HFF-Myc (cell line): ENCODE results near the gene C6orf89.

Experiments used
- DNase-seq: peaks from one replicate; pipeline ENCODE4 v3.0.0-alpha.2; 2011; ENCODE audit warnings: low read depth; ENCODE audit errors: extremely low read depth
- H3K4me3 ChIP-seq: replicated peaks from 2 replicates; pipeline ENCODE4 v1.5.1; 2011; ENCODE audit warnings: low read depth, mild to moderate bottlenecking, control low read depth, low read length
- TF ChIP-seq, protein P1 (sequence below): IDR thresholded peaks from 2 replicates; pipeline ENCODE4 v1.5.1; 2012; ENCODE audit warnings: mild to moderate bottlenecking, low read depth, low read length, control low read depth; ENCODE audit errors: missing control alignments

Gene C6orf89

DNA sequence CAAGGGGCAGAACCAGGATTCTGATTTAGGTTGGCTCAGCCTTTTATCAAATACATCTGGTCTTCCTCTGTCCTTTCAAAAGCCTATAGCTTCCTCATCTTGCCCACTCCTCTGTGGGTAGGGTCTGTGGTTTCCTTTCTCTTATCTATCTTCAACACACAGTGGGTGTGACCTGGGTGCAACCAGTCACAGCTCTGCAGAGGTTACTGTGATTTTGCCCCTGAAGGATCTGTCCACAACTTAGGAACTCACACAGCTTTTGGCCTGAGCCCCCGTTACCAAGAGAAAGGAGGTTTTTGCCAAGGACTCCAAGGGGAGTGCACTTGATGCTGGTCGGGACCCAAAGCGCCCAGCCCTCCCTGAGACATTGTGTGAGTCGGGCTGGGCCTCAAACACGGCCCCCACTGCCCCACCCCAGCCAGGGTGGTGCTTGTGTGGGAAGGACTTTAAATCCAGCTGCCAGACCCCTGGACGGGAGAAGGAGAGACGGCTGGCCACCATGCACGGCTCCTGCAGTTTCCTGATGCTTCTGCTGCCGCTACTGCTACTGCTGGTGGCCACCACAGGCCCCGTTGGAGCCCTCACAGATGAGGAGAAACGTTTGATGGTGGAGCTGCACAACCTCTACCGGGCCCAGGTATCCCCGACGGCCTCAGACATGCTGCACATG, 68.6 kb downstream of the C6orf89 start, which contains the start of gene PI16:
Gene PI16, plus strand, starts transcription at position 477 of the 670 bp plus-strand sequence. Its CDS starts 23 bp downstream, at position 500.
- DNase-seq: no peak
- TF ChIP-seq, protein P1, sequence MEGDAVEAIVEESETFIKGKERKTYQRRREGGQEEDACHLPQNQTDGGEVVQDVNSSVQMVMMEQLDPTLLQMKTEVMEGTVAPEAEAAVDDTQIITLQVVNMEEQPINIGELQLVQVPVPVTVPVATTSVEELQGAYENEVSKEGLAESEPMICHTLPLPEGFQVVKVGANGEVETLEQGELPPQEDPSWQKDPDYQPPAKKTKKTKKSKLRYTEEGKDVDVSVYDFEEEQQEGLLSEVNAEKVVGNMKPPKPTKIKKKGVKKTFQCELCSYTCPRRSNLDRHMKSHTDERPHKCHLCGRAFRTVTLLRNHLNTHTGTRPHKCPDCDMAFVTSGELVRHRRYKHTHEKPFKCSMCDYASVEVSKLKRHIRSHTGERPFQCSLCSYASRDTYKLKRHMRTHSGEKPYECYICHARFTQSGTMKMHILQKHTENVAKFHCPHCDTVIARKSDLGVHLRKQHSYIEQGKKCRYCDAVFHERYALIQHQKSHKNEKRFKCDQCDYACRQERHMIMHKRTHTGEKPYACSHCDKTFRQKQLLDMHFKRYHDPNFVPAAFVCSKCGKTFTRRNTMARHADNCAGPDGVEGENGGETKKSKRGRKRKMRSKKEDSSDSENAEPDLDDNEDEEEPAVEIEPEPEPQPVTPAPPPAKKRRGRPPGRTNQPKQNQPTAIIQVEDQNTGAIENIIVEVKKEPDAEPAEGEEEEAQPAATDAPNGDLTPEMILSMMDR: no peak
- H3K4me3 ChIP-seq: no peak within 1 kb of the TSS

DNA sequence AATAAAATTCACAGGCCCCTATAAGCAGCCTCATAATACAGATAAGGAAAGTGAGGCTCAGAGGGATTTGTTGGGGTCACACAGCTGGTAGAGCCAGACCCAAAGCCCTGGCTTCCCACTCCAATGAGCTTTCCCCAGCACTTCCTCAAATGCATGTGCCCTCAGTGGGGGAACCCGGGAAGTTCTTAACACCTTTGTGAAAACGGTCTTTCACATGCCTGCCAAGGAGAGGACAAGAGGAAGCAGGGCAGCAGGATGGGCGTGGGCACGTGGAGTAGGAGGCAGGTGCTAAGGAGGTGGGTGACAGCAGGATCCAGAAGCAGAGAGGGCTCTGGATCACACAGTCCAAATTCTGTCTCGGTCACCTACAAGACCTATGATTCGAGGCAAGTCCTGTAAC, 69.4 kb downstream of the C6orf89 start:
- DNase-seq: no peak
- H3K4me3 ChIP-seq: no peak overlapping the region
- TF ChIP-seq, protein P1: no peak

GRCh38 chr6:36955671-36956445, 70.1 kb downstream of the C6orf89 start:
- DNase-seq: no peak
- TF ChIP-seq, protein P1: no peak
- no peak overlapping the region for H3K4me3 ChIP-seq

- TF ChIP-seq, protein P1: no peak
- no peak overlapping the region for H3K4me3 ChIP-seq
- no peak for DNase-seq
Observed at GRCh38 chr6:36956446-36956820, 70.7 kb downstream of the C6orf89 start.

DNA sequence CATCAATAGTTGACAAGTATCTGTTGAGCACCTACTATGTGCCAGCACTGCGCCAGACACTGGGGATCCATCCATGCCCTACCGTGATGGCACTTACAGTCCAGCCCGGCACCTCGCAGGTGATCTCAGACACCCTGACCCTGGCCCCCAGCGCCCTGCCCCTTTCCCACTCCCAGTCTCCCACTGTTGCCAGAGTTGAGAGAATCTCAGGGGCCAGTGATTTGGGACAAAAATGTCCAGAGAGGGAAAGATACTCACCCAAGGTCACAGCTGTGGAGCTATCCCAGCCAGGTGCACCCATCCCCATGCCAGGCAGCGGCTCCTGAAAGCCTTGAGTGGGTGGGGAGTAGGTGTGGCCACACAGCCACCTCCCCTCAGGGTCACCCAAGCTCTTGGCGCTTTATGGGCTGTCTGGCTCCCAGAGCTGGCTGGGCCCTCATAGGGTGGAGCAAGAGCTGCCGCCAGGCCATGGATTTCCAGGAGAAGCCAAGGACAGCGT, 72.1 kb downstream of the C6orf89 start:
- no peak overlapping the region for H3K4me3 ChIP-seq
- DNase-seq: no peak
- TF ChIP-seq, protein P1: no peak

GRCh38 chr6:36958775-36959554, 73.2 kb downstream of the C6orf89 start:
- TF ChIP-seq, protein P1: no peak

More at GRCh38 chr6:36958775-36959554, 73.2 kb downstream of the C6orf89 start:
- H3K4me3 ChIP-seq: no peak overlapping the region
- DNase-seq: no peak
